GM18517 (cell line): ENCODE data around the gene PIGC.

Experiments
- ATAC-seq: cut with Tn5 transposase; IDR thresholded peaks from one replicate; pipeline ENCODE4 v1.9.1; 2021; ENCODE audit warnings: mild to moderate bottlenecking, moderate library complexity; ENCODE audit not compliant: unreplicated experiment

The PIGC gene

DNA sequence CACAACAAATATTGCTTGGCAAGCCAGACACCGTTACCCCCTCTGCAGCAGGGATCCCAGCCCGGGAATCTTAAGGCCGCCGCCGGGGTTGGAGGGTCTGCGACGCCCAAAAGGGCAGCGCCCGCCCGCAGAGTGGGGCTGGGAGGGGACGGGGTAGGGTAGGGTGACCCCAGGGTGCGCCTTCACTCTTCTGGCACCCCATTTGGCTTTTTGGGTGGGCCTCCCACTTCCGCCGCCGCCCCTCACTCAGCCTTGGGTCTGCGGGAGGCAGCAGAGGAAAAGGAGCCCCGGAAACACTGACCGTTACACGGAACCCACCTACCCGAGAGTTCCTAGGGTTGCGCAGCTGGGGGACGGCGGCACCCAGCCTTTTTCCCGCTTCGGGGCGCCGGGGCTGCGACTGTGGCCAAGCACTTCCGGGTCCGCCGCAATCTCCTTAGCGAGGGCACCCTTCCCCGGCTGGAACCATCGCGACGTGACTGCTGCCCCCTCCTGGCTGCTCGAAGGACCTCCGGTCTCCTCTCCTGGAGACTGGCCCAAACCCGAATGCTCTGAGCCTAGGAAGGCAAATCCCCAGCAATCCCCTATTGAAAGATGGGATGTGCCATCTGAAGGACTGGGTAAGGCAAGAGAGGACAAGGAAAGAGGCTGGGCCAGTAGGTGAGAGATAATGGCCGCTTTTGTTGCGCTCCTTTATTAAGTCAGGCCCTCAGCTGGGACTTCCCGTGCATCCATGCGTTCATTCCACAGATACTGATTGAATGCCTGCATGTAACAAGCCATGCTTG, at the start of gene PIGC:
PIGC (minus strand) TSS at position 404 of the 788 bp plus-strand sequence. CDS start 1,447 bp downstream, outside the sequence.
- ATAC-seq: peak; percentile 96

DNA sequence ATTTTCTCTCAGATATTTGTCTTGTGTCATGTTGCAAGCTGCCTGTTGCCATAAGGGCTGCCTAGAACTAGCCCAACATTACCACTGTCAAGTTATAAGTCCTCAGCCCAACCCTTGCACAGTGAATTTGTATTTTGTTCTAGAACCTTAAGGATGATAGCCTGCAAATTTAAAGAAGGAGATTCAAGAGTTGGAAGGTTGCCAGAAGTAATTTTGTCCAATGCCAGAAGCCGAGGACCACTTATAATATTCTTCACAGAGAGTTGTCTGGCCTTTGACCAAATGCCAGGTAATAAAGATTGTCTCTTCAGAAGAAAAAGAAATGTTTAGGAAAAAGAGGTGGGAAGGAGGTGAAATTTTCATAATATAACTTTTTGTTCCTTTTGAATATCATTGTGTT, 48.6 kb upstream of the PIGC start:
- no peak for ATAC-seq

DNA sequence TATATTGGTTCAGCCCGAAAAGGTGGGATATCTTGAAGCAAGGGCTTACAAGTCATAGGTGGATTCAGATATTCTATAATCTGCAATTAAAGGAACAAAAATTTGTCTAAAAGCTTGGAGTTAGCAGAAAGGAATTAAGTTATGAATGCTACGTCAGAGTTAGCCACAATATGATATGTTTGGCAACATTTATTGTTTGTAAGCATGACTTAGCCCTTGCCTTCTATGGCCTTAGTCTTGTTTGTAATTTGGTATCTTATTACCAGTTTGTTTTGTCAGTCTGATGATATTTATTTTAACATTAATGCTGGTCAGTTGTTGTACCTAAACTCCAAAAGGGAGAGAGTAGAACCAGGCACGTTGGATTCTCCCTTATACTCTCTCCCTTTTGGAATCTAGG, 46.0 kb upstream of the PIGC start:
- ATAC-seq: no peak

DNA sequence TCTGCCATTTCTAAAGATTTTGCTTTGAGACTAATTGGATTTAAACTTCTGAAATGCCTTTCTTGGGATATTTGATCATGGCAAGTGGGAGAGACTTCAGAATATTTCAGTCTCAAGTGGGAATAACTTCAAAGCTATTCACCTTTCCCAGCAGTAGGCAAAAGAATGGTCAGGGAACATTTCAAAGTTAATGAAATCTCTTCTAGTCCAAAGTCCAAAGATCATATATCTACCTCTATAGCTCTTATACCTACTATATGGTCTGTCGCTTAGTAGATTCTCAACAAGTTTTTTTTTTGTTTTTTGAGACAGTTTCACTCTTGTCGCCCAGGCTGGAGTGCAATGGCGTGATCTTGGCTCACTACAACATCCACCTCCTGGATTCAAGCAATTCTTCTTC, 44.5 kb upstream of the PIGC start:
- ATAC-seq: no peak

DNA sequence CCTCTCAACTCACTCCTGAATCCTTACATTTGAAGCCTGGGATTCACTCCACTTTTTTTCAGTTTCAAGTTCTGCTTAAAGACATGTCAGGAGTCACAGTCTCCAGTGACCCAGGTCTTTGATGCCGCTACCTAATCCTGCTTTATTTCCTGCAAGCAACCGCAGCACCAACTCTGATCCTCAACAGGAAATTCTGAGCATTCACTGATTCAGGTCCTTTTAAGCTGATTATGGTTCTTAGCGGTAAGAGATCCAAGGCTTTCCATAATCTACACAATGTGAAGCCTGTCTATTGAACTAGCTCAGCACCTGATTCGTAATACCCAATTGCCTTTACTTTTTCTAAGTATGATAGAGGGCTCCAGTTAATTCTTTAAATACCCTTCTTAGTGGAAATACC, 43.7 kb upstream of the PIGC start:
- no peak for ATAC-seq

DNA sequence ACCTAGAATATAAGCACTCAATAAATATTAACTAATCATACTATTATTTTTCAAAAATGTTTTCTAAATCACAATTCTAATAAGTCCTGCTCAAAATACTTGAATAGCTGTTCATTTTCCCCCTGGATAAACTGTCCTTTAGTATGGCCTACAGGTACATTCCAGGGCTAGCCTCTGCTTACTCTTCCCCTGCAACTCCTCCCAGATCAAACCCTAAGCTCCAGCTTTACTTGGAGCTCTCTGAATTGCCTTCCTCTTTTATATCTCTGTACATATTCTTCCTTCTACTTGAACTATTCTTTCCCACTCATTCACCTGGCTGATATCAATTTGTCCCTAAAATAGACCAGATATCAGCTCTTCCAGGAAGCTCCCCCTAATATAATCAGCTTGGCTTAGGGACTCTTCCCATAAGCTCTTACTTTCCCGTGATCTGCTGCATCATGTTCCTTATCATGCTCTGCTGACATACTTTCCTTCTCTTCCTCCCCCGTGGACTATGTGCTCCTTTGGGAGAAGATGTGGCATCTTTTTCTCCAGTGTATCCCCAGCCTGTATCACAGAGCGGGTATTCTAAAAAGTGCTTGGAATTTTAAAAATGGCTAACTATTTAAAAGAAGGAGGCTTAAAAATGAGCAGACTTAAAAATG, 43.1 kb upstream of the PIGC start:
- ATAC-seq: no peak

DNA sequence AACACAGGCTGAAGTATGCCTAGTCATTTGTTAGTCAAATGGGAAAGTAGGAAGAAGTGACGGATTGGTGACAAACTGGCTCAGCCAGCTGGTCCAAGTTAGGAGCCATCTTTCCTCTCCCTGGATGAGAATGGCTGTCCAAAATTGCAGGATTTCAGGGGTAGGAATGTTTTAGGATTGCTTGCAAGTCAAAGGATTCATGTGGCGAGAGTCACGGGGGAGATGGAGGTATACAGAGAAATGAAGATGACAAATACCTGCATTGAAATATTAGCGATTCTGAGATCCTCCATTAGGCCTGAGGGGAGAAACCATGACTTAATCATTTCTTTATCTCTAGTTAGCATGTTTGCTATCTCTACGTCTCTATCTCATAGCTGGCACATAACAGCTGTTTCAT, 41.8 kb upstream of the PIGC start:
- no peak for ATAC-seq

DNA sequence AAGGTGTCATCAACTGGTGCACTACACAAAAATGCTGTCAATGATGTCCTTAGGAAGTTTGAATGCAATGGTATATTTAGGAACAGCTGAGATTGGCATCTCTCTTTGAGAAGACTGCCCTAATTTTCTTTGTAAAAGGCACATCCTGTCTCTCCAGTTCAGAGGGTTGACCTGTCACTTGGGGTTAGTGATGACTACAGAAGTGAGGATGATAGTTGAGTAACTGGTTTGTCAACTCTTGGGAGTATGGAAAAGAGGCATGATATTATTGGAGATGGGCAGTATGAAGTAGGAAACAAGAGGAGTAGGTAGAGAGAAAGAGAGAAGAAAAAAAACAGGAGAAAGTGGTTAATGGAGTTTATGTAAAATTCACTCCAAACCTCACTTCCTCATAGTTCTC, 40.4 kb upstream of the PIGC start:
- ATAC-seq: no peak

DNA sequence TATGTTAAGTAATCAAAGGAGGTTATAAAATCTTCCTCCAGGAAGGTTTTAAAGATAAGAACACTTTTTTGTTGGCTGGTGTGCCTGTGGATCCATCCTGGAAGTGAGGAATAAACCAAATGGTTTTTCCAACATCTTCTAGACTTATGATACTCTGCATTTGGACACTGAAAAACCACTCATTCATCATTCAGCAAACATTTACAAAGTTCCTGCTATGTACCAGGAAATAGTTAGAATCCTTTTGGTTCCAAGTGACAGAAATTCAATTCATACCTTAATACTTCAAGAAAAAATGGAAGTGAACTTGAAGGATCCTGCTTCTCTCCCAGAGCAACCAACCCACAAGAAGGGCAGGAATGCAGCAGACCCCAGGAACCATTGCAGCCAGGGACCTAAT, 39.6 kb upstream of the PIGC start:
- ATAC-seq: no peak

DNA sequence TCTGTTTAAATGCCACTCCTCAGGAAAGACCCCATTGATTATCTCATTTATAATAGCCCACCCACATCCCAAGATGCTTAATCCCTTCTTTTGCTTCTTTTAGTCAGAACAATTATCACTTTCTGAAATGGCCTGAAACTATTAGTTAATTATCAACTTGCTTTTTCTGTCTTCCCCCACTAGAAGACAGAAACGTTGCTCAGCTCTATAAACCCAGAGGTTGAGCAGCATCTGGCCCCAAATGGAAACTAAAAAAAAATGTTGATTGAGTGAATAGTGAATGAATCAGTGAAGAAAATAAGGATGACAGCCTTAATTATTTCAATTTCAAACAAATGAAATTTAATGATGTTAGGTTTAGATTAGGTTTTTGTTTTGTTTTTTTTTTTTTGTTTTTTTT, 38.2 kb upstream of the PIGC start:
- ATAC-seq: peak; percentile 70

DNA sequence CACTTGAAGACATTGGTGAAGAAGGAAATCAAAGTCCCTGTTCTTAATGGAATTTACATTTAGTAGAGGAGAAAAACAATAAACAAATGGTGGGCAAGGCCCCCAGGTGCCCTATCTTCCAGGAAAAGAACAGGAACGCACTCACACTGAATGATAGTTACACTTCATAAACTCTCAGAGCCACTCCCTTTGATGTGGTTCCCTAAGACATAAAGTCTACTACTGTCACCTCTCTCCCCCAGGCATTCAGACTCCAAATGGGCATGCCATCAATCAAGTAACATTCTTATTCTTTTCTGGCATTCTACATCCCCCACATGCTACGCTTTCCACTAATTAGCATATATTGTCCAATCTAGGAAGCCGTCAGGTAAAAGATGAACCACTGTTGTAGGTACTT, 36.6 kb upstream of the PIGC start:
- no peak for ATAC-seq

DNA sequence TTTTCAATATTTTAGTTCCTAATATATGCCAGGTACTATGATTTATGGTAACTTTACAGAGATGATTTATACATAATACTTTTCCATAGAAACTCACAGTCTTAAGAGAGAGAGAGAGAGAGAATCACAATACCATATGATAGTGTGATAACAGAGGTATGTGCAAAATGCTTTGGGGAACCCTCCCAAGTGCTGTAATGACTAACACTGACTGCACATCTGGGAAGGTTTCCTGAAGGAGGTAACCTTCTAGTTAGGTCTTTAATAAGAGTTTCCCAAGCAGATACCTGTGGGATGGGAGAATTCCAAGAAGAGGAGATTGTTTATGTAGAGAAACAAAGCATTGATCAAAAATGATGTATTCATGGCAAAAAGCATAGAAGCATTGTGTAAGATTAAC, 34.6 kb upstream of the PIGC start:
- no peak for ATAC-seq

DNA sequence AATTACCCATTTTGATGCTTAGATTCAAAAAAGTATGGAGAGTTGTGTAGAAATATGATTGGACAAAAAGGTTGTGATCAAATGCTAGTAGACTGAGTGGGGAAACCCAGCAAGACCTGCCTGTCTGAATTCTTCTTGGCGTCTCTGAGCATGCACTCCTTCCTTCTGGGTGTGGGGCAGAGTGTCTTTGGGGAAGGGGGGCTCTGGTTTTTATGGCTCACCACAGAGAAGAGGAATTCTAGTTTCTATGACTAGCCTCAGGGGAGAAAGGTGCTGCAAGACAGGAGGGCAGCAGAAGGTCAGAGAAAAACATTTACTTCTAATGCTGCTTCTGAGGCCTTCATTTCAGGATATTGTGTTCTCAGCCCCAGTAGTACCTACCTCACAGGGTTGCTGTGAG, 33.9 kb upstream of the PIGC start:
- no peak for ATAC-seq

DNA sequence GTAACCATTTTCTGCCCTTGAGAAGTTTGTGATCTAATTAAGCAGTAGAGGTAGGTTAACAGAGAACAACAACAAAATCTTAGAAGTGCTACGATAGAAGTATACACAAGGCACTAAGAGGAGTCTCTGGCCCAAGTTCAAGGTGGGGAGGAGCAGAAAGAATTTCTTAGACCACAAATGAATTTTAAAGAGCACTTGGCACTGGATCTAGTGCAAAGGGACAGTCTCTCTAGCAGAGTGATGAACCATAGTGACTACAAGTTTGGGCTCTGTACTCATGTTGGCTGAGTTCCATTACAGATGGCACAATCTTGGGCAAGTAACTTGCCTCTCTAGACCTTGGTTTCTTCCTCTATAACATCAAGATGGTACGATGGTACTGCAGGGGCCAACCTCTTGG, 33.3 kb upstream of the PIGC start:
- ATAC-seq: no peak

DNA sequence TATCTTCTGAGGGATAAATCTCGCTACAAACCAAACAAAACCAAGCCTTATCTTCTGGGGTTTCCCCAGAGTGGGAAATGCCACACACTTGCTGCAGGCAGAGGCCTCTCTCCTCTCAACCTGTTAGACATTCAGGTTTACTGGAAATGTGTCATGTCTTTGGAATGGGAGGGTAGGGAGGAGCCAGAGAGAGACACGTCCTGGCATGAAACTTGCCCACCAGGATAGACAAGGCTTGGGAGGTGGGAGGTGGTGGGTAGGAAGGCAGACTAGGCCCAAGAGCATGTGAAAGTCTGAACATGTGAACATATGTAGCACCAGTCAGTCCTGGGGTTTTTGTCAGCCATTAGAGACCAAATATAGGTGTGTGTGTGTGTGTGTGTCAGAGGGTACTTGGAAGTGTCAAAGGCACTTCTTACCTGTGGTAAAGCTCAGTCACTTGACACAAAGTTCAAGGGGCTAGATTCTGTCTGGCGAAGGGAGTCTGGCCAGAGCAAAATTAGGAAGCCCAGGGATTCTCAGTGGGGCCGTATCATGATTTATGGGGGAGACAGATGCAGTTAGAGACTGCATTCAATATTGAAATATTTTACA, 32.4 kb upstream of the PIGC start:
- ATAC-seq: no peak

DNA sequence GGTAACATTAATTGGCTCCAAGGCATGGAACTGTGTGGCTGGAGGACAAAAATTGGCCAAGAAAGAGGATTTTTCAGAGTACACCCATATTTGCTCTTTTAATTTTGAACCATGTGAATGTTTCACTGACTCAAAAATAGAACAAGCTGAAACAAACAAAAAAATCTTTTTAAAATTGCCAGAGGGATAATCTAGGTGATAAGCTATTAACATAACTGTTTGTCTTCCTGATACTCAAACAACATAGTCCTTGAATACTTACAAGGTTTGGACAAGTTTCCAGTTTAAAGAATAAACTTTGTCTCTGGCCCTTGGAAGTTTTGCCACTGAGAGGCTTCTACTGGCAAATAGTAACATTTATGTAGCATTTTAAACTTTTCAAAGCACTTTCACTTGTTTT, 30.0 kb upstream of the PIGC start:
- ATAC-seq: no peak

DNA sequence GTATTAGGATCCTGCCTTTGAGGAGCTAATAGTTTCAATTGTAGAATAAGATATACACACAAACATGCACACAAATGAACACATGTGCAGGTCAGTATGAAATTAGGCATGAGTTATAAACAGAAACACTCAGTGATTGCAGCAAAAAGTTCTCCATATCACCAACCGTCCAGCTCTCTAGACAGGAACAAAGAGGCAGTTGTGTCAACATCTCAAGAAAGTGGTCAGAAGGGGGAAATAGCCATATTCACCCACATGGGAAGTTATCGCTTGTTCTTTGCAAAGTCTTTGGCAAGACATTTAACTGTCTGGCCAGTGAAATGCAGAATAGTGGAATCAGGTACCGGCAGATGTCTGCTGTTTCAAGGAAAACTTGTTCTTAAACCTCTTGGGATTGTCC, 29.4 kb upstream of the PIGC start:
- no peak for ATAC-seq

DNA sequence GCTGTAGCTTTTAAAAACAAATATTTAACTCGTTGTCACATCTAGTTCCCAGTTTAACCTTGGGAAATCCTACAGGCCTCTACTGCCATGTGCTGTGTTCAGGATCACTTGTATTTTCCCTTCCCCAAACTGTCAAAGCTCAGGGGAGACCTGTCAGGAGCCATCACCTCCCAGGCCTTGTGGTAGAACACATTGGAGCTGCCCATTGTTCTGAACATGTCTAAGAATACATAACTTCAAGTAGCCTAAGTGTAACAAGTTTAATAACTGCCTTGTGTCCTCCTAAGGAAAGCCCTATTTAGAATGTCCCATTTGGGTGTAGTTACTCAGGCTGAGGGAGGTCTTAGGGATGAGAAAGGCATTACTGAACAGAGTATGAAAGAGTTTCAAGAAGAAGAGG, 28.6 kb upstream of the PIGC start:
- no peak for ATAC-seq

DNA sequence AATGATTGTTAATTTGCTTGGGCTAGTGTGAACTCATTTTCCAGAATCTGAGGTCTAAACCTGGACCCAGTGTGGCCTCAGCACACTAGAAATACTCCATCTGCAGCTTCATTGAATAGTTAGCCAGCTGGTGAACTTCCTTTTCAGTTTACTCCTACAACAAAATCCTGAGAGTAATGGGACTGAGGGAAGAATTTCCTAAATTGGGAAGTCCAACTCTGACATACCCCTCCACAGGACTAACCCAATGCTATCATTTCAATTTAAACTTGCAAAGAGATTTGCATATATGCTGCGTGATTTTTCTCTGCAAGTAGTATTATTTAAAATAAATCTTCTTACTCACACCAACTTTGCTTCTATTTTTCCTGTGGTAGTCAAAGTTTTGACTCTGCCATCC, 27.8 kb upstream of the PIGC start:
- no peak for ATAC-seq

DNA sequence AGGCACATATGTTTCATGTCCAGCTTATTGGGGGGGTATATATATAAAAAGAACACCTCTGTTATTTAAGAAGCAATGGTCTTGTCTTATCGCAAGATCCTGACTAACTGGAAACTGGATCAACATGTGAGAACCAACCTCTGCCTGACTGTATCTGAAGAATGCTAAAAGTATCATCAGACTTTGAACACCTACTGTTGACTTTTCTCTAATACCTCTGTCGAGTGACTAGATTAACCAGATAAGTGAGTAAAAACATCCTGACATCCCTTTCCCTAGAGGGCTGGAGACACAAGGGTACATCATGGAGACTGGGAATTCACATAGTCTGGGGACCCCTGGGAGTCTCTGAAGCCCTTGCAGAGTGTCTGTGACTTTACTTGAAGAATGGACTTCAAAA, 26.3 kb upstream of the PIGC start:
- ATAC-seq: no peak

DNA sequence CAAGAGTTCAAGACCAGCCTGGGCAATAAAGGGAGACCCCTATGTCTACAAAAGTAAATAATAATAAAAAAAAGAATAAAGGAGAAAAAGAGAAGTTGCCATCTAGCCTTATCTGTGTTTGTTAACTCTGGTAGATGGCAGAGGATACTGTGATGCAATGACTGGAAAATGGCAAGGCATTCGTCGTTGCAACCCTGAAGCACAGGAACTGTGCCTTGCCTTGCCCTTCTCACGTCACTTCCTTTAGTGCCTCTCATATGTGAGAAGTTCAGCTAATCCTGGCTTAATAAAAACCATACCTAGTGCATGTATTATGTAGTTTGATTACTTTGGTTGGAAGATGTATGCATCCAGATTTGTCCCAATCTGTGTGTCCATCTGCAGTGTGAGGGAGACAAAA, 25.8 kb upstream of the PIGC start:
- ATAC-seq: no peak

DNA sequence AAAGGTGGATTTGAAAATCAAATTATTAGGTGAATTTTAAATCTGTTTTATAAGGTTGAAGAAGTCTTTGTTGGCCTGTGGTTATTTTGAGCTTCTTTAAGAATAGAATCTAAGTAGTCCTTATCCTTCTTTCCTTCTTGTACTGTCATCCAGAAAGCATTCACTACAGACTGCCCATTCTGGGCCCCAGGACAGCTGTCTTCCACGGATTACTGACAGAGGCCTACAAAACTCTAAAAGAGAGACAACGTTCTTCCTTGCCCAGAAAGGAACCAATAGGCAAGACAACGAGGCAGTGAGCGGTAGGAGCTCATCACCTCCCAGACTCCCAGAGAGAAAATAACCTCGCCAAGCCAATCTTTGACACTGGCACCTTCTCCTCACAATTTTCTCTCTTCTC, 24.4 kb upstream of the PIGC start:
- ATAC-seq: no peak
